Stomach (tissue), 9 donors: Measurements from ENCODE around the gene DOK5. TPM values are rescaled to one million over a fixed set of nuclear protein-coding genes. Genes with fewer than 3 reads are reported as not detected.
A peak's percentile ranks its signal among the peaks of the same experiment; 100 is the strongest.

Experiments
- DNase-seq, 2 donors: peaks; one replicate each; pipeline versions ENCODE4 v3.0.0 to v3.0.0-alpha.2; 2013 to 2019
- H3K27ac ChIP-seq, 5 donors: fragments of 200-600 bp in 4 of 5; sonication (generic) in 4 of 5; one replicate each; pipeline ENCODE4 v1.5.1; 2013 to 2019; ENCODE audit warnings: mild to moderate bottlenecking in 1 of 5, moderate library complexity in 1 of 5
- H3K27me3 ChIP-seq, 3 donors: fragments of 200-600 bp; sonication (generic); one replicate each; pipeline ENCODE4 v1.5.1; 2017 to 2019; ENCODE audit warnings: mixed run types in 1 of 3
- H3K36me3 ChIP-seq, 4 donors: fragments of 200-600 bp; sonication (generic); 1 replicate in 3 of 4; 2 replicates in 1 of 4; pipeline ENCODE4 v1.5.1; 2016 to 2019
- H3K4me1 ChIP-seq, 4 donors: fragments of 200-600 bp; sonication (generic); one replicate each; pipeline ENCODE4 v1.5.1; 2016 to 2019
- H3K4me3 ChIP-seq, 4 donors: fragments of 200-600 bp; sonication (generic) in 3 of 4; one replicate each; pipeline ENCODE4 v1.5.1; 2016 to 2019; ENCODE audit warnings: mild to moderate bottlenecking in 1 of 4
- H3K9me3 ChIP-seq, 4 donors: fragments of 200-600 bp; sonication (generic); one replicate each; pipeline ENCODE4 v1.5.1; 2016 to 2019
- CTCF ChIP-seq, 7 experiments: fragments of 450-650 bp in 4 of 7; fragments of 200-600 bp in 3 of 7; sonication (generic) in 3 of 7; IDR thresholded peaks; one replicate each; pipeline ENCODE4 v1.5.1; 2016 to 2019; ENCODE audit warnings: antibody characterized with exemption in 7 of 7, control low read depth in 2 of 7, mild to moderate bottlenecking in 1 of 7
- EP300 ChIP-seq: sonication (generic); formaldehyde crosslinking; IDR thresholded peaks from one replicate; pipeline ENCODE4 v1.6.1; 2017; ENCODE audit warnings: antibody characterized with exemption
- POLR2A ChIP-seq, 4 donors: fragments of 450-650 bp; IDR thresholded peaks; one replicate each; pipeline ENCODE4 v1.6.1; 2016; ENCODE audit warnings: antibody characterized with exemption in 4 of 4, control low read depth in 2 of 4, mild to moderate bottlenecking in 1 of 4, moderate library complexity in 1 of 4
- POLR2AphosphoS5 ChIP-seq, 3 donors: sonication (generic); formaldehyde crosslinking; IDR thresholded peaks; one replicate each; pipeline ENCODE4 v1.6.1; 2016; ENCODE audit warnings: antibody characterized with exemption in 3 of 3
- WGBS, 5 donors: extraction: QIAGEN DNeasy Blood & Tissue Kit in 3 of 5; methylation state at CpG; one replicate each; pipeline versions ENCODE4 v1.1.5 to v1.1.7; 2013 to 2018; 5-methylcytosine and 5-hydroxymethylcytosine counted together
- intact Hi-C: fragments of 100-400 bp; cut with DNase I; formaldehyde crosslinking; loops from one replicate; pipeline ENCODE4 v1.15.1; 2023; ENCODE audit warnings: low total_unique reads
- polyA plus RNA-seq, 3 donors: library from polyadenylated mRNA; stranded (reverse); fragments of 200-250 nt; gene quantifications; one replicate each; pipeline ENCODE4 v1.2.3, GENCODE V29; 2013
- total RNA-seq, 5 donors: library from RNA; depleted of rRNA; stranded (reverse); fragments of >200 nt; gene quantifications; one replicate each; pipeline versions ENCODE4 v1.1.0 to v1.2.3, GENCODE V29; 2014 to 2016
- donor health status: healthy with polysubstance abuse.
- donor health status: Bipolar disorder and iron deficiency.
- donor health status: healthy.

The DOK5 gene
- total and polyA plus RNA-seq, 8 donors = 0.58 to 4.4 (median 1.1) TPM; not detected in 4

GRCh38 chr20:54665812-54666211, 190.4 kb downstream of the DOK5 start:
- Histone ChIP-seq H3K27ac (no peak overlapping the region), H3K36me3 (no peaks in the 10 kb centered on the region), H3K9me3 (no peaks in the 10 kb centered on the region), H3K4me1 (peaks cover 0 to 7% (median 3%) of the 10 kb centered on the region in 4 donors), H3K4me3 (no peak overlapping the region), H3K27me3 (peaks cover 0 to 24% (median 0%) of the 10 kb centered on the region in 3 donors)
- intact Hi-C loops = no loop called here
- no peak for DNase-seq
- WGBS, 5 donors = 76 to 93% (median 85%) methylated on average over 1 of the region's 1 CpG
- TF ChIP-seq EP300 (no peak), POLR2AphosphoS5 (IDR thresholded peaks at IDR 0.05) (no peak), POLR2A (IDR thresholded peaks at IDR 0.05) (no peak), CTCF (IDR thresholded peaks at IDR 0.05) (no peak)

- WGBS, 5 donors = 17 to 35% (median 25%) methylated on average over 12 of the region's 12 CpGs
Measured at GRCh38 chr20:54668271-54669039, 193.1 kb downstream of the DOK5 start.

GRCh38 chr20:54669040-54669363, 193.6 kb downstream of the DOK5 start:
- peaks cover 0 to 36% (median 4%) of the 10 kb centered on the region in 3 donors for H3K27me3 ChIP-seq

More at GRCh38 chr20:54668271-54669039, 193.1 kb downstream of the DOK5 start:
- DNase-seq = peak in 1 of 2 donors; percentile 64
- Histone ChIP-seq H3K4me3 (no peak overlapping the region), H3K36me3 (no peaks in the 10 kb centered on the region), H3K4me1 (peaks cover 0 to 7% (median 3%) of the 10 kb centered on the region in 4 donors), H3K27me3 (peaks cover 0 to 37% (median 4%) of the 10 kb centered on the region in 3 donors), H3K9me3 (no peaks in the 10 kb centered on the region), H3K27ac (no peak overlapping the region)
- no peak for TF ChIP-seq POLR2A (IDR thresholded peaks at IDR 0.05)
- TF ChIP-seq POLR2AphosphoS5 (IDR thresholded peaks at IDR 0.05) = no peak
- peak in 4 of 7 experiments; percentile 32 to 58 (median 51) for TF ChIP-seq CTCF (IDR thresholded peaks at IDR 0.05)
- TF ChIP-seq EP300 = no peak
- intact Hi-C loops = no loop called here

GRCh38 chr20:54678253-54678652, 202.9 kb downstream of the DOK5 start:
- WGBS, 5 donors = 42 to 55% (median 50%) methylated on average over 1 of the region's 1 CpG
- Histone ChIP-seq H3K36me3 (no peaks in the 10 kb centered on the region), H3K4me1 (peaks cover 0 to 12% (median 2%) of the 10 kb centered on the region in 4 donors), H3K9me3 (no peaks in the 10 kb centered on the region), H3K27me3 (peaks cover 0 to 22% (median 10%) of the 10 kb centered on the region in 3 donors), H3K4me3 (no peak overlapping the region), H3K27ac (no peak overlapping the region)
- intact Hi-C loops = no loop called here
- no peak for DNase-seq
- TF ChIP-seq EP300 = no peak
- TF ChIP-seq POLR2A (IDR thresholded peaks at IDR 0.05) = no peak
- no peak for TF ChIP-seq POLR2AphosphoS5 (IDR thresholded peaks at IDR 0.05)
- no peak for TF ChIP-seq CTCF (IDR thresholded peaks at IDR 0.05)

More at GRCh38 chr20:54669040-54669363, 193.6 kb downstream of the DOK5 start:
- H3K36me3 ChIP-seq = no peaks in the 10 kb centered on the region
- intact Hi-C loops = no loop called here
- no peak for DNase-seq
- H3K4me1 ChIP-seq = peaks cover 0 to 7% (median 3%) of the 10 kb centered on the region in 4 donors
- no peak overlapping the region for H3K27ac ChIP-seq
- no peaks in the 10 kb centered on the region for H3K9me3 ChIP-seq
- H3K4me3 ChIP-seq = no peak overlapping the region
- 46 to 61% (median 59%) methylated on average over 3 to 4 of the region's 4 CpGs for whole genome bisulfite sequencing, 5 donors
- TF ChIP-seq POLR2A (IDR thresholded peaks at IDR 0.05) (no peak), EP300 (no peak), CTCF (IDR thresholded peaks at IDR 0.05) (no peak), POLR2AphosphoS5 (IDR thresholded peaks at IDR 0.05) (no peak)
